Fibroblast of lung (primary cell): ENCODE data around the gene PKN1. TPM values are rescaled to one million over a fixed set of nuclear protein-coding genes. Genes with fewer than 3 reads are reported as not detected.

Source experiments
- DNase-seq, 2 donors: peaks; one replicate each; pipeline versions ENCODE4 v3.0.0 to v3.0.0-alpha.2; 2010; ENCODE audit warnings: low read depth in 2 of 2
- H2AFZ ChIP-seq: 2 replicates; pipeline ENCODE4 v1.5.1; 2012; ENCODE audit warnings: low read length, control low read depth, inconsistent platforms
- H3K27ac ChIP-seq: 2 replicates; pipeline ENCODE4 v1.5.1; 2011; ENCODE audit warnings: low read length, control low read depth; ENCODE audit not compliant: insufficient read depth
- H3K27me3 ChIP-seq: 2 replicates; pipeline ENCODE4 v1.5.1; 2011; ENCODE audit warnings: mild to moderate bottlenecking, low read length; ENCODE audit not compliant: control insufficient read depth, insufficient read depth
- H3K36me3 ChIP-seq: 2 replicates; pipeline ENCODE4 v1.5.1; 2011; ENCODE audit warnings: low read length; ENCODE audit not compliant: control insufficient read depth, insufficient read depth
- H3K4me1 ChIP-seq: 2 replicates; pipeline ENCODE4 v1.5.1; 2011; ENCODE audit warnings: low read length; ENCODE audit not compliant: control insufficient read depth, insufficient read depth; ENCODE audit errors: extremely low read depth
- H3K4me2 ChIP-seq: 2 replicates; pipeline ENCODE4 v1.5.1; 2011; ENCODE audit warnings: low read length, control low read depth; ENCODE audit not compliant: insufficient read depth; ENCODE audit errors: extremely low read depth
- H3K4me3 ChIP-seq, 4 experiments: fragments of 200-600 bp in 1 of 4; sonication (generic) in 1 of 4; replicated peaks in 1 of 4; 2 replicates each; pipeline ENCODE4 v1.5.1; 2011 to 2016; ENCODE audit warnings: low read length in 4 of 4, low read depth in 3 of 4, mild to moderate bottlenecking in 3 of 4, control low read depth in 2 of 4, inconsistent platforms in 1 of 4, mixed read lengths in 1 of 4; ENCODE audit not compliant: insufficient read depth in 1 of 4; ENCODE audit errors: control extremely low read depth in 1 of 4
- H3K79me2 ChIP-seq: 2 replicates; pipeline ENCODE4 v1.5.1; 2012; ENCODE audit warnings: mild to moderate bottlenecking, low read length, inconsistent platforms; ENCODE audit not compliant: control insufficient read depth, insufficient read depth
- H3K9ac ChIP-seq: 2 replicates; pipeline ENCODE4 v1.5.1; 2011; ENCODE audit warnings: mild to moderate bottlenecking, low read length, control low read depth; ENCODE audit not compliant: insufficient read depth
- H3K9me3 ChIP-seq: 2 replicates; pipeline ENCODE4 v1.5.1; 2012; ENCODE audit warnings: low read depth, low read length; ENCODE audit not compliant: control insufficient read depth, insufficient read depth
- H4K20me1 ChIP-seq: 2 replicates; pipeline ENCODE4 v1.5.1; 2011; ENCODE audit warnings: low read length; ENCODE audit not compliant: control insufficient read depth, insufficient read depth; ENCODE audit errors: extremely low read depth
- CTCF ChIP-seq, 2 donors: IDR thresholded peaks in 1 of 2; conservative IDR thresholded peaks in 1 of 2; 1 replicate in 1 of 2; 2 replicates in 1 of 2; pipeline ENCODE4 v1.5.1; 2011 to 2012; ENCODE audit warnings: low read length in 2 of 2, control low read depth in 1 of 2, inconsistent platforms in 1 of 2, low read depth in 1 of 2, mild to moderate bottlenecking in 1 of 2
- EZH2 ChIP-seq: IDR thresholded peaks from 2 replicates; pipeline ENCODE4 v1.5.1; 2012; ENCODE audit warnings: low read length, control low read depth, mild to moderate bottlenecking; ENCODE audit errors: missing control alignments
- polyA plus RNA-seq, 2 donors: library from polyadenylated mRNA; depleted of rRNA in 1 of 2; stranded (reverse) in 1 of 2; unstranded in 1 of 2; fragments of >200 nt; gene quantifications; 2 replicates each; pipeline ENCODE4 v1.2.1, GENCODE V29; 2011 to 2012; ENCODE audit warnings: missing spikeins in 1 of 2
- total RNA-seq: library from RNA; depleted of rRNA; stranded (reverse); fragments of >200 nt; gene quantifications from 2 replicates; pipeline ENCODE4 v1.2.1, GENCODE V29; 2014

PKN1 gene
- total and polyA plus RNA-seq, 2 donors (not counting 1 experiment from before 2014, with no cell fraction given): 43.2 to 141 TPM

GRCh38 chr19:14390548-14390947 is 42.6 kb upstream of the PKN1 start:
- Histone ChIP-seq H3K4me1 (no peaks in the 10 kb centered on the region), H3K27me3 (no peaks in the 10 kb centered on the region), H3K4me2 (no peak overlapping the region), H3K9ac (no peak overlapping the region), H2AFZ (no peak overlapping the region), H4K20me1 (no peaks in the 10 kb centered on the region), H3K9me3 (no peaks in the 10 kb centered on the region), H3K36me3 (peaks cover 16% of the 10 kb centered on the region), H3K27ac (no peak overlapping the region), H3K4me3 (no peak overlapping the region), H3K79me2 (peaks cover 5% of the 10 kb centered on the region)
- TF ChIP-seq EZH2 (no peak), CTCF (conservative IDR thresholded peaks at IDR 0.05 in 1 of 2, IDR thresholded peaks at IDR 0.05 in 1 of 2; ENCODE audit: low read depth in 1 of 2, low read length in 2 of 2) (no peak)
- DNase-seq: no peak

DNA sequence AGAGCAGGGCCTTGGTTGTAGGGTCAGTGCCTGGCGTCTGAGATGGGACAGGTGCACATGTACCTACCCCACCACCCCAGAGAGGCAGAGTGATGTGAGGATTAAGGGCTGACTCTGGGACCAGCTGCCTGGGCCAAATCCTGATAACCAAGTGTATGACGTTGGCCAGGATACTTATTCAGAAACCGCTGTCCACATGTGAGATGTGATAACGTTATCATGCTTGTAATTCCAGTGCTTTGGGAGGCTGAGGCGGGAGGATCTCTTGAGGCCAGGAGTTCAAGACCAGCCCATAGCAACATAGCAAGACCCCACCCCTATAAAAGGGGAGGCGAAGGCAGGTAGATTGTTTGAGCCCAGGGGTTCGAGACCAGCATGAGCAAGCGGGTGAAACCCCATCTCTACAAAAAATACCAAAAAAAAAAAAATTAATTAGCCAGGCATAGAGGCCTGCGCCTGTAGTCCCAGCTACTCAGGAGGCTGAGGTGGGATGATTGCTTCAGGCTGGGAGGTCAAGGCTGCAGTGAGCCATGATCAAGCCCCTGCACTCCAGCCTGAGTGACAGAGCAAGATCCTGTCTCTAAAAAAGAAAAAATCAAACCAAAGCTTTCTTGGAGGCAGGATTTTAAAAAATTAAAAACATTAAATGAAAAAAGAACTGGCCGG is 41.8 kb upstream of the PKN1 start:
- no peak overlapping the region for H3K4me2 ChIP-seq
- TF ChIP-seq EZH2 (no peak), CTCF (conservative IDR thresholded peaks at IDR 0.05 in 1 of 2, IDR thresholded peaks at IDR 0.05 in 1 of 2; ENCODE audit: low read depth in 1 of 2, low read length in 2 of 2) (no peak)
- no peaks in the 10 kb centered on the region for H3K4me1 ChIP-seq
- H3K36me3 ChIP-seq: peaks cover 16% of the 10 kb centered on the region
- peaks cover 4% of the 10 kb centered on the region for H3K79me2 ChIP-seq
- H2AFZ ChIP-seq: no peak overlapping the region
- no peaks in the 10 kb centered on the region for H3K9me3 ChIP-seq
- H3K27ac ChIP-seq: no peak overlapping the region
- no peak for DNase-seq
- no peak overlapping the region for H3K9ac ChIP-seq
- H4K20me1 ChIP-seq: no peaks in the 10 kb centered on the region
- no peaks in the 10 kb centered on the region for H3K27me3 ChIP-seq
- no peak overlapping the region for H3K4me3 ChIP-seq

GRCh38 chr19:14393329-14393728 is 39.8 kb upstream of the PKN1 start:
- no peak overlapping the region for H3K9ac ChIP-seq
- H2AFZ ChIP-seq: no peak overlapping the region
- peaks cover 16% of the 10 kb centered on the region for H3K36me3 ChIP-seq
- TF ChIP-seq EZH2: no peak
- no peak for TF ChIP-seq CTCF (conservative IDR thresholded peaks at IDR 0.05 in 1 of 2, IDR thresholded peaks at IDR 0.05 in 1 of 2; ENCODE audit: low read depth in 1 of 2, low read length in 2 of 2)
- no peaks in the 10 kb centered on the region for H3K27me3 ChIP-seq
- no peak for DNase-seq
- no peaks in the 10 kb centered on the region for H3K9me3 ChIP-seq
- H3K27ac ChIP-seq: no peak overlapping the region
- H3K4me1 ChIP-seq: no peaks in the 10 kb centered on the region
- H3K4me3 ChIP-seq: no peak overlapping the region
- H4K20me1 ChIP-seq: no peaks in the 10 kb centered on the region
- H3K4me2 ChIP-seq: no peak overlapping the region
- H3K79me2 ChIP-seq: no peaks in the 10 kb centered on the region
